Stimulated activated effector memory CD8-positive, alpha-beta T cell treated with anti-CD3 and anti-CD28 coated beads, Interleukin-12 subunit alpha, Interleukin-12 subunit beta, amount 100 ng/mL, for 72 hours (primary cell): Measurements from ENCODE around the gene MAD2L1BP.
"Not testable (repeated sequence)": the region's sequence is repeated elsewhere in the genome, so short reads cannot be mapped to it uniquely, and the experiment has no call there.

Experiments used
- ATAC-seq: fragments of 150-1000 bp; cut with Tn5 transposase; 2 replicates; pipeline ENCODE4 v1.10.0; 2021
- DNase-seq, 2 donors: peaks; one replicate each; pipeline ENCODE4 v3.0.0; 2021 to 2022; ENCODE audit warnings: low spot score in 2 of 2
- H3K27ac Mint-ChIP-seq: one replicate; pipeline ENCODE4 v1.8.0; 2022; ENCODE audit warnings: mild to moderate bottlenecking, mixed read lengths
- H3K36me3 Mint-ChIP-seq: one replicate; pipeline ENCODE4 v1.8.0; 2022; ENCODE audit warnings: mild to moderate bottlenecking, mixed read lengths
- H3K4me1 Mint-ChIP-seq: one replicate; pipeline ENCODE4 v1.8.0; 2022; ENCODE audit warnings: mixed read lengths
- H3K4me3 Mint-ChIP-seq: one replicate; pipeline ENCODE4 v1.8.0; 2022; ENCODE audit warnings: mild to moderate bottlenecking, mixed read lengths
- H3K9me3 Mint-ChIP-seq: one replicate; pipeline ENCODE4 v1.8.0; 2022; ENCODE audit warnings: mixed read lengths

MAD2L1BP gene

DNA sequence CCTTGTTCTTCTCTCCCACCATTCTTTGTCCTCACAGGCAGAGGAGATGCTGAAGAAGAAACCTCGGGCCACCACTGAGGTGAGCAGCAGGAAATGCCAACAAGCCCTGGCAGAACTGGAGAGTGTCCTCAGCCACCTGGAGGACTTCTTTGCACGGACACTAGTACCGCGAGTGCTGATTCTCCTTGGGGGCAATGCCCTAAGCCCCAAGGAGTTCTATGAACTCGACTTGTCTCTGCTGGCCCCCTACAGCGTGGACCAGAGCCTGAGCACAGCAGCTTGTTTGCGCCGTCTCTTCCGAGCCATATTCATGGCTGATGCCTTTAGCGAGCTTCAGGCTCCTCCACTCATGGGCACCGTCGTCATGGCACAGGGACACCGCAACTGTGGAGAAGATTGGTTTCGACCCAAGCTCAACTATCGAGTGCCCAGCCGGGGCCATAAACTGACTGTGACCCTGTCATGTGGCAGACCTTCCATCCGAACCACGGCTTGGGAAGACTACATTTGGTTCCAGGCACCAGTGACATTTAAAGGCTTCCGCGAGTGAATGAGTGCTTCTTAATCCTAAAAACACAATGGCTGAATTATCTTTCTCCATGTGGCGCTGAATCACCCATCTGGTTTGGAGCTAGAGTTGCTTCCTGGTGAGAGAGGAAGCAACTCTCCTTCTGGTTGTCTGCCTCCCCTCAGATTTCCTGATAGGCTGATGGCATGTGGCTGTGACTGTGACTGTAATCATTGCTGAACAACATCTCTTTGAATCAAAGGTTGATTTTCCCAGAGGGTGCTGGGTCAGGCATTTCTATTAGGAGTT is 4.6 kb downstream of the MAD2L1BP start:
- DNase-seq: no peak
- H3K36me3 Mint-ChIP-seq: peaks cover 77% of the 10 kb centered on the region
- peak overlapping the region; percentile 3 for H3K27ac Mint-ChIP-seq
- H3K9me3 Mint-ChIP-seq: no peaks in the 10 kb centered on the region
- ATAC-seq: no peak
- H3K4me1 Mint-ChIP-seq: peaks cover 37% of the 10 kb centered on the region
- H3K4me3 Mint-ChIP-seq: no peak overlapping the region

DNA sequence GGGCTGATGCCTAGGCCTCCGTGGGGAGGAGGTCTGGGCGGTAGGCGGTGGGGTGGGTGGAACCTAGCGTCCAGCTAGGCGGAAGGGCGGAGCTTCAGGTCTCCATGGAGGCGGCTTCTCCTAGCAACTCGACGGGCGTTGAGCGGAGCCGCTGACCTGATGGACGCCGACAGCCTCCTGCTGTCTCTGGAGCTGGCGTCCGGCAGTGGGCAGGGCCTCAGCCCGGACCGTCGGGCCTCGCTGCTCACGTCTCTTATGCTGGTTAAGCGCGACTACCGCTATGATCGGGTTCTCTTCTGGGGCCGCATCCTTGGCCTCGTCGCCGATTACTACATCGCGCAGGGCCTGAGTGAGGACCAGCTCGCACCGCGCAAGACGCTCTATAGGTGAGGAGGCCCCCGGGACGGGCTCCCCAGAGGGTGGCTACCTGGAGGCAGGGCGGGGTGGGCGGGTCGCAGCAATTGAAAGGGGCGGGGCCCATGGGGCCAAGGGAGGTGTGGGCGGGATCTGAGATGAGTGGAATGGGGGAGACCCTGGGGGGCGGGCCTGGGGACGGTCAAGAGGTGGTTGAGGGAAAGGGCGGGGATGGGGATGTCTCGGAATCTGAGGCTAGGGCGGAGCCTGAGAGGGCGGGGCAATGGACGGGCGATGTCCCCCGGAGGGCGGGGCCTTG is 9.4 kb downstream of the MAD2L1BP start, which contains the start of gene RSPH9:
Gene RSPH9 (plus strand): TSS at position 97 of the 673 bp plus-strand sequence. CDS start 63 bp downstream, at position 160.
- Mint-ChIP-seq H3K27ac (peak within 1 kb of the TSS; percentile 75), H3K36me3 (peaks cover 28% of the 10 kb centered on the region)

DNA sequence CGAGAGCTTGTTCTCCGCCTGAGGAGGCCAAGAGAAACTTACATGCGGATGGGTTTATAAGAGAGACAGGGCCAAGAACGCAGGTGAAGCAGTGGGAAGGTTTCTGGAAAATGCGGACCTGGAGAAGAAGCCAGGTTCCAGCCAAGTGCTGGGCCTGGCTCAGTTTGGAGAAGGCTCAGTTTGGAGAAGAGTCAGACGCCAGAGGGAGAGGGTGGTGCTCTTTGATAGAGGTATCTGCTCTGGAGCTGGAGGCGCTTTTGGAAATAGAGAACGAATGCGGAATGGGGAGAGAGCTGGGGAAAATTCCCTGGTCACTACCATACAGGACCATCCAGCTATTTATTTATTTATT is 9.9 kb downstream of the MAD2L1BP start:
- no peaks in the 10 kb centered on the region for H3K9me3 Mint-ChIP-seq
- peak overlapping the region; percentile 75 for H3K27ac Mint-ChIP-seq
- H3K36me3 Mint-ChIP-seq: peaks cover 23% of the 10 kb centered on the region
- DNase-seq: no peak
- H3K4me1 Mint-ChIP-seq: peaks cover 11% of the 10 kb centered on the region
- no peak for ATAC-seq
- peak overlapping the region; percentile 74 for H3K4me3 Mint-ChIP-seq

More for the DNA sequence above, 9.4 kb downstream of the MAD2L1BP start, which contains the start of gene RSPH9:
- peak in 1 of 2 donors; percentile 72 for DNase-seq
- Mint-ChIP-seq H3K9me3 (no peaks in the 10 kb centered on the region), H3K4me1 (peaks cover 16% of the 10 kb centered on the region), H3K4me3 (peak within 1 kb of the TSS; percentile 74)
- ATAC-seq: peak; percentile 86

DNA sequence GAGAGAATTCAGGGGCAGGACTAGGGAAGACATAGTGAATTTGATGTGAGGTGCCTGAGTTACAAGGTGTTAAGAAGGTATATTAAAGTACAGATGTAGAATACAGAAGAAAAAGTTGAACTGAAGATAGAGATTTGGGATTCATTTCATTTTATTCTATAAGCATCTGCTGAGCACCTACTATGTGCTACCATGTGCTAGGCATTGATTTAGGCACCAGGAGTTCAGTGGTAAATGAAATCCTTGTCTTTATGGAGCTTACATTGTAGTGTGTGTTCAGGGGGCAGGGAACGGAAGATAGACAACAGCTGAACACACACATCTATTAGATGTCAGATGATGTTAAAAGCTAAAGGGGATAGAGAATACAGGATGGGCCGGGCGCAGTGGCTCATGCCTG is 12.0 kb downstream of the MAD2L1BP start:
- H3K27ac Mint-ChIP-seq: no peak overlapping the region
- H3K4me3 Mint-ChIP-seq: no peak overlapping the region
- ATAC-seq: no peak
- peaks cover 2% of the 10 kb centered on the region for H3K36me3 Mint-ChIP-seq
- DNase-seq: no peak
- no peaks in the 10 kb centered on the region for H3K9me3 Mint-ChIP-seq
- peaks cover 6% of the 10 kb centered on the region for H3K4me1 Mint-ChIP-seq

DNA sequence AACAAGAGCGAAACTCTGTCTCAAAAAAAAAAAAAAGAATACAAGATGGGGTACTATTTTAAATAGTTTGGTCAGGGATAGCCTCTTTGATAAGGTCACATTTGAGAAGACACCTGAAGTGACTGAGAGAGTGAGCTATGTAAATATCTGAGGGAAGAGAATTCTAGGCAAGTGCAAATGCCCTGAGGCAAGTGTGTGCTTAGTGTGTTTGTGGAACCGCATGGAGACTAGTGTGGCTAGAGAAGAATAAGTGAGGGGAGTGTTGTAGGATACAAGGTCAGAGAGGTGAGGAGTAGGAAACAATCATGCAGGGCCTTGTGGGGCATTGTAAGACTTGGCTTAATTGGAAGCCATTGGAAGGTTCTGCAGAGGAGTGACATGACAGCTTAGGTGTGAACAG is 12.6 kb downstream of the MAD2L1BP start:
- peaks cover 6% of the 10 kb centered on the region for H3K4me1 Mint-ChIP-seq
- DNase-seq (no peak), ATAC-seq (no peak)
- no peak overlapping the region for H3K4me3 Mint-ChIP-seq
- H3K36me3 Mint-ChIP-seq: no peaks in the 10 kb centered on the region
- H3K27ac Mint-ChIP-seq: no peak overlapping the region
- H3K9me3 Mint-ChIP-seq: no peaks in the 10 kb centered on the region

DNA sequence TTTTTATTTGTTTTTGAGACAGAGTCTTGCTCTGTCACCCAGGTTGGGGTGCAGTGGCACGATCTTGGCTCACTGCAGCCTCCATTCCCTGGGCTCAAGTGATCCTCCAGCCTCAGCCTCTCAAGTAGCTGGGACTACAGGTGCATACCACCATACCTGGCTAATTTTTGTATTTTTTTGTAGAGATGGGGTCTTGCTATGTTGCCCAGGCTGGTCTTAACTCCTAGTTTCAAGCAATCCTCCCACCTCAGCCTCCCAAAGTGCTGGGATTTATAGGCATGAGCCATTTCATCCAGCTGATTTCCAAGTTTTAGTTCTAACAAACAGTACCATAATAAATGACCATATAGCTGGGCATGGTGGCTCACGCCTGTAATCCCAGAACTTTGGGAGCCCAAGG is 17.2 kb downstream of the MAD2L1BP start:
- not testable (repeated sequence) for H3K4me1 Mint-ChIP-seq, ATAC-seq, H3K36me3 Mint-ChIP-seq, H3K27ac Mint-ChIP-seq, H3K9me3 Mint-ChIP-seq, DNase-seq, H3K4me3 Mint-ChIP-seq

DNA sequence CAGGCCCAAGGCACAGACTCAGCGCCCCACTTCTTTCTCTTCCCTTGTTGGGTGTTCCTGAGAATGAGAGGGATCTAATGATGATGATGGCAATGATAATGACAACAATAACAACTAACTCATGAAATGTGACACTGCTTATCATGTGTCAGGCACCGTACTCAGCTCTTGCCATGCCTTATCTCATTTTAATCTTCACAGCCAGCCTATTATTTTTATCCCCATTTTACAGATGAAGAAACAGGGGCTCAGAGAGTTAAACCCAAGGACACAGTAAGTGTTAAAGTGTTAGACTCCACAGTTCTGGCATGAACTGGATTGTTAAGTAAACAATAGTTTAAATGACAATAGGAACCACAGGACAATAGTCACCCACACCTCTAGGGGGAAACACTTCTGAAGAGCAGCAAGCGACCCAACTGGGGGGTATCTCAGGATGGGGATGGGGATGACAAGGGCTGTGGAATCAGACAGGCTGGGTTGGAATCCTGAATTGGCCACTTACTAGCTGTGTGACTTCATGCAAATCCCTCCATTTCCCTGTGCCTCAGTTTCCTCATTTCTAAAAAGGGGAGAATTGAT is 21.7 kb downstream of the MAD2L1BP start:
- no peak for DNase-seq
- Mint-ChIP-seq H3K36me3 (no peaks in the 10 kb centered on the region), H3K4me3 (no peak overlapping the region), H3K4me1 (no peaks in the 10 kb centered on the region), H3K27ac (no peak overlapping the region), H3K9me3 (no peaks in the 10 kb centered on the region)
- ATAC-seq: no peak

DNA sequence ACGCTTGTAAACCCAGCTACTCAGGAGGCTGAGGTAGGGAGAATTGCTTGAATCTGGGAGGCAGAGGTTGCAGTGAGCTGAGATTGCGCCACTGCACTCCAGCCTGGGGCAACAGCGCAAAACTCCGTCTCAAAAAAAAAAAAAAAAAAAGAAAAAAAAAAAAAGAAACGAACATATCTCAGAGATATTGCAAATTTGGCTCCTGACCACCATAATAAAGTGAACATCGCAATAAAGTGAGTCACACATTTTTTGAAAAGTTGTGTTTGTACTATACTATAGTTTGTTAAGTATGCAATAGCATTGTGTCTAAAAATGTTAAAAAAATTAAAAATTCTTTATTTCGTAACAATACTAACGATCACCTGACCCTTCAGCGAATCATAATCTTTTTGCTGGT is 22.5 kb downstream of the MAD2L1BP start:
- Mint-ChIP-seq H3K27ac (no peak overlapping the region), H3K36me3 (no peaks in the 10 kb centered on the region), H3K9me3 (no peaks in the 10 kb centered on the region), H3K4me3 (no peak overlapping the region), H3K4me1 (no peaks in the 10 kb centered on the region)
- ATAC-seq: no peak
- no peak for DNase-seq

DNA sequence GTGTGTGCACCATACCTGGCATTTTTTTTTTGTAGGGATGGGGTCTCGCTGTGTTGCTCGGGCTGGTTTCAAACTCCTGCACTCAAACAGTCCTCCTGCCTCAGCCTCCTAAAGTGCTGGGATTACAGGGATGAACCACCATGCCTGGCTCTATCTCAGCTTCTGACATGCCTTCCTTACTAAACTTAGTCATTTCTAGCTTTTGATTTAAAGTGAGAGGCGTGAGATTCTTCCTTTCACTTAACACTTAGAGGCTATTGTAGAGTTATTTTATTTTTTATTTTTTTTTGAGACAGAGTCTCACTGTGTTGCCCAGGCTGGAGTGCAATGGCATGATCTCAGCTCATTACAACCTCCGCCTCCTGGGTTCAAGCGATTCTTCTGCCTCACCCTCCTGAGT is 27.3 kb downstream of the MAD2L1BP start:
- peak; percentile 44 for ATAC-seq
- H3K4me1 Mint-ChIP-seq: peaks cover 12% of the 10 kb centered on the region
- H3K27ac Mint-ChIP-seq, H3K4me3 Mint-ChIP-seq, DNase-seq, H3K9me3 Mint-ChIP-seq: not testable (repeated sequence)
- H3K36me3 Mint-ChIP-seq: peaks cover 17% of the 10 kb centered on the region

DNA sequence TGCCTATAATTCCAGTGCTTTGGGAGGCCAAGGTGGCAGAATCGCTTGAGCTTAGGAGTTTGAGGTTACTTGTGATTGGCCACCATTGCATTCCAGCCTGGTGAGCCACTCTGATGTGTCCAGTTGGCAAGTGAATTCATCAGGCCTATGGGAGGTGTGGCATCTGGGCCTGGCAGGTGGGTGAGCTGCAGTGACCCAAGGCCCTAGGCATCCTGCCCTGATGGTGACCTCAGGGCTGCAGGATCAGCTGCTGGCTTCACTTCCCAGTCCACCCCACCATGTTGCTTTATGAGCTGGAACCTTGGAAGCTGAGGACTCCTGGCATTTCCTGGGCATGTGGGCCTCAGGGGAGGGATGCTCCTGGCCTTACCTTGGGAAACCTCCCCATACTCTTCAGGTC is 29.7 kb downstream of the MAD2L1BP start:
- no peak for DNase-seq
- Mint-ChIP-seq H3K36me3 (peaks cover 24% of the 10 kb centered on the region), H3K27ac (peak overlapping the region; percentile 65), H3K9me3 (no peaks in the 10 kb centered on the region), H3K4me3 (no peak overlapping the region), H3K4me1 (peaks cover 28% of the 10 kb centered on the region)
- ATAC-seq: no peak

DNA sequence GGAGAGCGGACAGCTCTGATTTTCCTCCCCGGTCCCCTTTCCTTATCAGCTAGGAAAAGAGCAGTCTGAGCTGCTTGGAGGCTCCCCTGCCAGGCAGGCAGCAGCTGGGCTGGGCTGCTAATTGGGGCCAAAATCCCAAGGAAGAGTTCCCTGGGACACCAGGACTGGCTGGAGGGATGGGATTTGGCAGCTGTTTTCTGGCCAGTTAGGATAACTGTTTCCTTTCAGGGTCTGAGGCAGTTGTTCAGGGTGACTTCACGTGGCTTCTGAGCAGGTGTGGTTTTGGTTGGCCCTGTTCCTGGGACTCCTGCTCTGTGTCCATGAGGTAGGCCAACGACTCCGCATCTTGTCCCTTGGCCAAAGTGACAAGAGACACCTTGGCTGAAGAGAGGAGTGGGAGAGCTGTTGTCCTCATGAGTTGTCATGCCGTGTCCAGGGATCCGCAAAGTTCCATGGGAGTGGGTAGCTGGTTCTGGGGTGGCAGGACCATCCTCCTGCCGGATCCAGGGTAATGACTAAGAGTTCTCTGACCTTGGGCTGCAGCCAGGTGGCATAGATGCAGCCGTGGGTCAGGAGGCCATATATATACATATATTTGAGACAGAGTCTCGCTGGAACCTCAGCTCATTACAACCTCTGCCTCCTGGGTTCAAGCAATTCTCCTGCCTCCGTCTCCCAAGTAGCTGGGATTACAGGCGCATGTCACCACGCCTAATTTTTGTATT is 30.7 kb downstream of the MAD2L1BP start:
- Mint-ChIP-seq H3K9me3 (no peaks in the 10 kb centered on the region), H3K4me3 (no peak overlapping the region), H3K4me1 (peaks cover 32% of the 10 kb centered on the region), H3K36me3 (peaks cover 30% of the 10 kb centered on the region), H3K27ac (no peak overlapping the region)
- no peak for ATAC-seq
- DNase-seq: no peak

DNA sequence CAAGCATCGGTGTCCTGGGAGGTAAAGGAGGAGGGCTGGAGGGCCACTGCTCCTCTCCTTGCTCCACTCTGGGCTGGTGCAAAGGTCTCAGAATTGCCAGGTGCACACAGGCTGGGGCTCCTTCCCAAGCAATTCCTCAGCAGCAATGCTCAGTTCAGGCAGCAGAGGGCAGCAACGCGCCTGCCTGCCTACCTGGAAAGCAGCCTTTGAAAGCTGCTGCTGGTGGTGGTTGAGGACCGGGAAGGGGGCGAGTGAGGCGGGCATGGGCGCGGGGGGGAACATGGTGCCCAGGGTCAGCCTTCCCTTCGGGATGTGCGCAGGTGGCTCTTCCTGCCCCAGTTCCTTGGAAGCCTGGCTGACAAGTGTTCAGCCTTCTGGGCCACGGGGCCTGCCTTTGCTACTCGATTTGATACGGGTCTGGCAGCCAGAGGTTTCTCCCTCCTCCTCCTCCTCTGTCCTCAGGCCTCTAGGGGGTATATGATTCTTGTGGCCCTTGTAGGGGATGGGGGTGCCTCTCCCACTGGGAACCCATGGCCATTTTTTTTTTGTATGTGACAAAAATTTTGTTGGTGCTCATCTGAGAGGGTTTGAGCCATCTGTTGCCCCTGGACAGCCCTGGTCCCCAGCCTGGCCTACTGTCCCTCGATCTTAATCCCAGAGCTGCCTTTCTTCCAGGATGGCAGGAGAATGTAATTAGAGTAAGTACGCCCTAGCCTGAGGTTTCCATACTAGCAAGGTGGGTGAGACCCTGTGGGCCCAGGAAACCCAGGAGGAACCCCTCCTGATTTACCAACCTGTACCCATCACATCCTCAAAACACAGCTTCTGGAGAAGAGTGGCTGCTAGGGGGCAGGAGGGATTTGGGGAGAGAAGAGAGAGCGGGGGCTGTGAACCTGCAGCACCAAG is 31.9 kb downstream of the MAD2L1BP start:
- peak overlapping the region; percentile 54 for H3K4me3 Mint-ChIP-seq
- H3K27ac Mint-ChIP-seq: peak overlapping the region; percentile 91
- peaks cover 41% of the 10 kb centered on the region for H3K36me3 Mint-ChIP-seq
- ATAC-seq (peak; percentile 62), DNase-seq (peak; percentile 91 to 93)
- no peaks in the 10 kb centered on the region for H3K9me3 Mint-ChIP-seq
- peaks cover 32% of the 10 kb centered on the region for H3K4me1 Mint-ChIP-seq

DNA sequence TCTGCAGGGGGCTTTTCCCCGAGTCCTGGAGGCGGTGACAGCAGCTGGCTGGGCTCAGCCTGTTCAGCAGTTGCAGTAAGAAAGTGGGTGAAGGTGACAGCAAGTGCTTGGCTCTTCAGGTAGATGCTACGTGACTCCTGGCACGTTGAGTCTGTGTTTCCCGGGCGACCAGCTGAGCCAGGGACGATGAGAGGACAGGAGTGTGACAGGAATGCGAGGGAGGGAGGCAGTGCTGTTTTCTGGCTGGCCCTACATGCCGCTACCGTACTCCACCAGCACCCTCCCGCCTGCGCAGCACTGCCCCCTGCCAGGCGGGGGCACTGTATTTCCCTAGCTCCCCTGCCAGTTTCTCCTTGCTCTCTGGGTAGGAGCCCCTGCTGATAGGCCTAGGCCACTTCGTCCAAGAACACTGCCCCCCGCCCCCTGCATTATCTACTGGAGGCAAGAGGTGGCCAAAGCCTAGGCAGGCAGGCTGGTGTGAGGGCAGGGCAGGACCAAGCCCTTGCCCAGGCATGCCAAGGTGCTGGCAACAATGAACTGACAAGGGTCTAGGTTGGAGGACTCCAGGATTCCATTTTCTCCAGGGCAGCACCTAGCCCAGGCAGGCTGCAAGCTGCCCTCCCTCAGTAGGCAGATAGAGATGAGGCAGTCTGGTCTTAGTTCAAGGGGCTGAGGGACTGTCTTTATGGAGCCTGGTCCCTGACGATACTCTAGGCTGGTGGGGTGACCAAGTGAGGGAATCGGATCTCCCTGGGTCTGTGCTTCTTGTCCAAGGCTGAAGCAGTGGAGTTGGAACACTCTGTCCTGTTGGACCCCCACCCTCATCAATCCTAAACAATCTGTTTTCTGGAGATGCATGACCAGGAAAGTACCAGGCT is 32.8 kb downstream of the MAD2L1BP start:
- ATAC-seq: peak; percentile 72
- Mint-ChIP-seq H3K36me3 (peaks cover 50% of the 10 kb centered on the region), H3K4me1 (peaks cover 32% of the 10 kb centered on the region), H3K27ac (peak overlapping the region; percentile 91), H3K4me3 (peak overlapping the region; percentile 54), H3K9me3 (no peaks in the 10 kb centered on the region)
- peak; percentile 26 to 64 for DNase-seq
